ENCODE results near the gene GJA3. TPM values are rescaled to one million over a fixed set of nuclear protein-coding genes. Genes with fewer than 3 reads are reported as not detected.
A peak's percentile ranks its signal among the peaks of the same experiment; 100 is the strongest.

GJA3 gene
- 1.2 TPM for total RNA-seq

DNA sequence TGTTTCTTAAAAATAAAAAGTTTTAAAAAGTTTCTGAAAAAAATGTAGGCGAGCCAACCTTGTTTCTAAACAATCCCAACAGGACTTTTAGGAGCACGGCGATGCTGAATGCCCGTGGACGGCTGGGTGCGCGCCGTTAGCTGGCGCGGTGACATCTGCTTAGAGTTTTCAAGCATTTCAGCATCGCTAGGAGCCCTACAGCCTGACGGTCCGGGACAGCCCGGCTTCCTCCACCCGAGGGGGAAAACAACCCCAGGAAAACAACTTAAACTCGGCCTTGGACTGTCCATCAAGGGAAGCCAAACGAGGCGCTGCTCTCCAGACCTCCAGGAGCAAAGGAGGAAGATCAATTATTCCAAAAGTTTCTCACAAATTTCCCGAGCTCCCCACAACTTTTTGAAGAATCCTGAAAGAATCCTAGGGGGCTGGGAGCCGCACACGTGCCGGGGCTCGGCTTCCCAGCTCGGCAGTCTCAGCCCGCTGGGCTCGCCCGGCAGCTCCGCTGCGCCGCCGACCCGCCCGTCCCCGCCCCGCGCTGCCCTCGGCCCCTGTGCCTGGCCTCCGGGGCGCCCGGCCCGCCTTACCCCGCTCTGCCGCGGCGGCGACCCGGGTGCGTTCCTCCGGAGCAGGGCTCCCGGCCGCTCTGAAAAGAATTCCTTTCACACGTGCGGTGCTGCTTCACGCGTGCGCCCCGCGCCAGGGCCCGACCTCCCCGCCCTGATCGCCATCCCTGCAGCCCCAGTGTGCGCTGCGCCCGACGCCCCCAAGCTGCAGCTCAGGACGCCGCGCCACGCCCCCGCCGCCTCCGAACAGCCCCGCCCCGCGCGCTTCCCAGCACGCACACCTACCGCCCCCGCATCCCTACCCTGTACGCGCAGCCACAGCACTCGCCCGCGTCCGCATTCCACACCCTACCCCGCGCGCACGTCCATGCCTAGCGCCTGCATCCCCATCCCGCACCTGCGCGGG is at the start of gene GJA3:
Gene GJA3, minus strand, starts transcription at position 747 of the 969 bp plus-strand sequence. CDS start 17,764 bp downstream, outside the sequence.
- no peak for DNase-seq

DNA sequence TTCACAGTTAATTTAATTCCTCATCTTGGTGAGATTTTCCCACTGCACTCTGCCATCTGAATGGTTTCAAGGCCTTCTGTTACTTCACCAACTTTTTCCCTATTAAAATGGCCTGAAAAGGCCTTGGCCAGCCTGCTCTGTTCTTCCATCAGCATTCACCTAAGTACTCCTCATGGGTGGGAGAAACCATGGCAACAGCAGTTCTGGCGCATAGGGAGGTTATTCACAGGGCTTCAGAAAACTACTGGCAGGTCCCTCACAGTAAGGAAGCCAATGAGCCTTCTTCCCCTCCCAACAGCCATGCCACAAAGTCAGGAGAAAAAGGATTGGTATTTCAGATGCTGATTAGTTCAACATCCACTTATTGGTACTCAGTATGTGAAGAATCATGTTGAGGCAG is 49.1 kb upstream of the GJA3 start:
- no peak for DNase-seq

DNA sequence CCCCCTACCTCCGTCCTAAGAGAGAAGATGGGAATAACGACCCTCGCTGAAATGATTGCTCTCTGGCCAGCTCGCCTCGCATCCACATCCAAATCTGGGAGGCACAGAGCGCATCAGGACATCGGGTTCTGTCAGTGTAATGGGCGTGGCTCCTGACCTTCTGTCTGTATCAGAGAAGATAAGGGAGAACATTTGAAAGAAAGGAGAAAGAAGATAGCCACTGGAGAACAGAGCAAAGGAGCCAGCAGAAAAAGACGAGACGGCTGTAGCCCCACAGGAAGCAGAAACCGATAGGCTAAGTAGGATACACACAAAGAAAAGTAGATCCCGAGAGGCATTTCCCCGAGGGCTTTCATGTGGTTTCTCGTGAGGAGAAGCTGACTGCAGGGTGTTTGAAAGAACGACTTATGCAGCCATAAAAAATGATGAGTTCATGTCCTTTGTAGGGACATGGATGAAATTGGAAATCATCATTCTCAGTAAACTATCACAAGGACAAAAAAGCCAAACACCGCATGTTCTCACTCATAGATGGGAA is 45.9 kb upstream of the GJA3 start:
- DNase-seq: no peak

DNA sequence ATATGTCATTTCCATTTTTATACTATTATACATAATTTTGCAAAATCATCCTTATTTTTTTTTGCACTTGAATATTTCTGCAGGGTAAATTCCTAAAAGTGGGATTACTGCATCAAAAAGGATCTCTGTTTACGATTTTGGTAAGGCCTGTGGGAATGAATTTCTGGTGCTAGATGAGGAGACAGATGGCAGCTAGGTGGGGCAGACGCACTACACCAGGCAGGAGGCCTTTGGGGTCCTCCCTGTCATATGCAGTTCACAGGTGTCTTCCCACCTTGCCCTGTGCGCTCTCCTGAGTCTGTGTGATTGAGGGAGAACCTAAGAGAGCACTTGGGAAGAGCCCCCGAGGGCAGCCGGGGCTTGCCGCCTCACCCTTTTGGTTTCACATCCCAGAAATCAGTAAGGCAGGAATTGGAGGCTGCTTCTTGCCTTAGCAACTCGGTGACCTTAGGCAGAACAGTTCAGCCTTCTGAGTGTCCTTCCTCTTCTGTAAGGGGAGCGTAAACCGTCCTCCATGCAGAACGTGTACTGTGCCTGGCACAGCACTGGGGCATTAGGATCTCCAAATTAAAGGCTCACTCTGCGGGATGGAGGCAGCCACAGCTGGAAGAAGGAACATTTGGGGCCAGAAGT is 45.3 kb upstream of the GJA3 start:
- DNase-seq: no peak

DNA sequence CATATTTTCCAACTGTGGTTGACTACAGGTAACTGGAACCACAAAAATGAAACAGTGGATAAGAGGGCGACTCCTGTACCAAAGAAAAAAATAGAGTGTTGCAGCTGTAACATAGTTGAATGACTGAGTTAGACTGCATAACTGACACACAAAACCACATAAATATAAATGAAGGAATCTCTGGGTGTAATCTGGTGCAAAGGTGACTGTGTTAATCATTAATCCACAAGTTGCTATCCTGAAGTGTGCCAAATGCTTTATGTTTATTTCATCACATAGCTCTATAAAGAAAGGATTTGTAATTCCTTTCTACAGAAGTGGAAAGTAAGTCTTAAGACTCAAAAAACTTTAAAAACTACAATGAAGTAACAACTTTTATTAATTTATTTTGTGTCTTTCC is 37.9 kb upstream of the GJA3 start:
- no peak for DNase-seq

DNA sequence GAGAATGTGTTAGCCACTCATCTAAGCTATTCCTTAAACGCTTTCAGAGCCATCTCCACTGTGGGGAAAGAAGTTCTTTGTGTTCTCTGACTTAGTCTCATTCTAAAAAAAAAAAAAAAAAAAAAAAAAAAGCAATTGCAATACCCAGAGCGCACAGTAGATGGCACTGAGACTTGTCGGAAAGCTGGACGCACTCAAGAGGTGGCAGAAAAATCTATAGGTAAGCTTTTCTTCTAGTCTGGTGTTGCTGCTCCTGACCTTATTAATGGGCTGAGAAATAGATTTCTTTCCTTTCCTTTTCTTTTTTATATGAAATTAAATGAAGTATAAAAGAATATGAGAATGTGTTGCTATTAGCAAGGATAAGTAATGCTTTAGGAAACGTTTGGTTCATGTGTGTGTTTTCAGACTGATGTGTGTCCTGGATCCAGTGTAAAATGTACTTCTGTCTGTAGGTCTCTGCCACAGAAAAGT is 36.5 kb upstream of the GJA3 start:
- DNase-seq: peak; percentile 39

DNA sequence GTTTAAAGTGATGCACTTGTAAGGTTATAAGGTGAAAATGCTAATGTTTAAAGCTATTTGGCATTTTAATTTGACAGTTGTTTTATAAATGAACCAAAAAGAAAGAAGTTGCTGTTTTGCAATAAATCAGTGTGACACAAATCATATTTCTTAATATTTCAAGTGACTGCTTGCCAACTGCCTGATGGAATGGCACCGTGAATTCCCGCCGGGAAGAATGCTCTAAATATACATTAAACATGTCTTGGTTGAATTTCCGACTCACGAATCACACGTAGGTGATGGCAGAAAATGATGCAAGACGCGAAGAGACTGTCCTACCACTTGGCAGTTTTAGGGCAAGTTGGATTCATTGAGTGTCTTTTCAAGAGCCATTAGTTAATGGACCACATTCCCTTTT is 34.9 kb upstream of the GJA3 start:
- no peak for DNase-seq

DNA sequence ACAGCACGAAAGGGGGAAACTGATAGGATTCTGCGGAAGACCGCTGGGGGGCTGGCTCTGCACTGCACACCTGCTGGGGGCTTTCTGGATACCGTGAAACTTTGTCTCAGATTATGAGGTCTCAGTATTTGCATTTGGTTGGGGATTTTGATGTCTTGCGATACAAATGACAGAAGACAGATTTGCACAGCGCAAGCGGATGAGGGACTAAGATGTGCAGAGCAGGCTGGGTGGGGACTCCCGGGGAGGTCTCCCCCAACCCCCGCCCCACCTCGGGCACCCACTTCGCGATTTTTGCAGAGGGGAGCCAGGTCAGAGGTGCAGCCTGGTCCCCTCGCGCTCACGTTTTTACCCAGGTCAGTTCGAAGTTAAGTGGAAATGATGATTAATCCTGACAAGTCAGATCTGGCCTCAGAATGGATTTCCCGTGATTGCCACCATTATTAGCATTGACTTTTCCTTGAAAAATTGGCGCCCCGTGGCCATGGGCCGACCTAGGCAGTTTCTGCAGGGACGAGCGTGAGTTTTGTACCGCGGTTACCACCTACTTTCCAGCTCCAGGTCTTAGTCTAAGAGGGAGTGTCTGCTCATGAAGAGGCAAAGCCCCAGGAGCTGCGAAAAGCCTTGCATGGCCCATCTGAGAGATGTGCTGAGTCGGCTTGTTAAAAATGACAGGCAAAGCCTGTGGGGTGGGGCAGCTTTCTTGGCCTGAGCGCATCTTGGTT is 33.2 kb upstream of the GJA3 start:
- no peak for DNase-seq

DNA sequence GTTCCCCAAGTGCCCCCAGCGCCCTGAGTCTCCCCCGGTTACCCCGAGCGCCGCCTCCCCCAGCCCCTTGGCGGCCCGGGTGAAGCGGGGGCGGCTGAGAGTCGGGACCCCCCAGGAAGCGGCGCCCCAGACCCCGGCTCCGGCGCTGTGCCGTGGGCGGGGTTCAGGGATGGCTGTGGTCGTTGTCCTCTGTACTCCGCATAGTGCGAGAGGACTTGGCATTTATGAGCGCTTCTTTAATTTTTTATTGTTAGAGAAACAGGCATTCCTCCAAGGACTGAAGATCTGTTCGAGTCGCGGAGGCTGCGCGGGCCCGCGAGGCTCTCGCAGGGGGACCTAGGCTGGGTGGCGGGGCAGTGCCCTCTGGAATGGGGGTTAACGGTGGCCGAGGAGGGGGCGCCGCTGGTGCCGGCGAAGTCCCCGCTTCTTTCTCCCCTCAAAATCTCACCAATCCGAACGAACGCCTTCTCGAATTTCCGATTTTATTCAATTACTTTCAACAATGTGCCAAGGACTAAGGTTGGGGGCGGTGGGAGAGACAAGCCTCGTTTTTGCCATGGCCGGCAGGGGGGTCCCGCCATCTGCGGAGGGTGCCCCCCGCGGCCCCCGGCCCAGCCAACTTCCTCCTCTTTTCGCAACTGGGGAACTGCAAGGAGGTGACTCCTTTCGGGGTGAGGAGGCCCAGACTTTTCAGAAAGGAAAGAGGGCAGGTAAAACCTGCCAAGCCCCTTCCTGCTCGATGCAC is 32.5 kb upstream of the GJA3 start:
- DNase-seq: no peak

DNA sequence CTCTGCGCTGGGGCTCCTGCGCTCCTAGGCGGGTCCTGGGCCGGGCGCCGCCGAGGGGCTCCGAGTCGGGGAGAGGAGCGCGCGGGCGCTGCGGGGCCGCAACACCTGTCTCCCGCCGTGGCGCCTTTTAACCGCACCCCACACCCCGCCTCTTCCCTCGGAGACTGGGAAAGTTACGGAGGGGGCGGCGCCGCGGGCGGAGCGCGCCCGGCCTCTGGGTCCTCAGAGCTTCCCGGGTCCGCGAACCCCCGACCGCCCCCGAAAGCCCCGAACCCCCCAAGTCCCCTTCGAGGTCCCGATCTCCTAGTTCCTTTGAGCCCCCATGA is 31.9 kb upstream of the GJA3 start, which contains the start of gene GJB2:
Gene GJB2, minus strand, starts transcription at position 103 of the 326 bp plus-strand sequence. CDS start 3,357 bp downstream, outside the sequence.
- no peak for DNase-seq

DNA sequence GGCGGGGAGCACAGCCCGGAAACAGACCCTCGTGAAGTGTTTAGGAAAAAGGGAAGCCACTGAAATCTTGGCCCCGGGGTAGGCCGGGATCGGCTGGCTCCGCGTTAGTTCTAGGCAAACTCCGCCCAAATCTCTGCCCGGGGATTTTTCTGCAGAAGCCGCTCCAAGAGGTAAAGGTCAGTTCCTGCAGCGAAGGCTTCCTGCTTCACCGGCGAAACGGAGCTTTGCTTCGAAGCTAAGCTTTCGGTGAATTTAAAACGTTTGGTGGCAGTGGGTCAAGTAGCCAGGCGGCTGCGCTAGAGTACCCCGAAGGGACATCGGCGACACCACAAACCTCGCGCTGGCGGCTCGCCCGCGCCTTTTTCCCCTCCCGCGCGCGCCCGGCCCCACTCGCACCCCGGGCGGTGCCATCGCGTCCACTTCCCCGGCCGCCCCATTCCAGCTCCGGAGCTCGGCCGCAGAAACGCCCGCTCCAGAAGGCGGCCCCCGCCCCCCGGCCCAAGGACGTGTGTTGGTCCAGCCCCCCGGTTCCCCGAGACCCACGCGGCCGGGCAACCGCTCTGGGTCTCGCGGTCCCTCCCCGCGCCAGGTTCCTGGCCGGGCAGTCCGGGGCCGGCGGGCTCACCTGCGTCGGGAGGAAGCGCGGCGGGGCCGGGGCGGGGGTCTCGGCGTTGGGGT is 31.4 kb upstream of the GJA3 start:
- no peak for DNase-seq

DNA sequence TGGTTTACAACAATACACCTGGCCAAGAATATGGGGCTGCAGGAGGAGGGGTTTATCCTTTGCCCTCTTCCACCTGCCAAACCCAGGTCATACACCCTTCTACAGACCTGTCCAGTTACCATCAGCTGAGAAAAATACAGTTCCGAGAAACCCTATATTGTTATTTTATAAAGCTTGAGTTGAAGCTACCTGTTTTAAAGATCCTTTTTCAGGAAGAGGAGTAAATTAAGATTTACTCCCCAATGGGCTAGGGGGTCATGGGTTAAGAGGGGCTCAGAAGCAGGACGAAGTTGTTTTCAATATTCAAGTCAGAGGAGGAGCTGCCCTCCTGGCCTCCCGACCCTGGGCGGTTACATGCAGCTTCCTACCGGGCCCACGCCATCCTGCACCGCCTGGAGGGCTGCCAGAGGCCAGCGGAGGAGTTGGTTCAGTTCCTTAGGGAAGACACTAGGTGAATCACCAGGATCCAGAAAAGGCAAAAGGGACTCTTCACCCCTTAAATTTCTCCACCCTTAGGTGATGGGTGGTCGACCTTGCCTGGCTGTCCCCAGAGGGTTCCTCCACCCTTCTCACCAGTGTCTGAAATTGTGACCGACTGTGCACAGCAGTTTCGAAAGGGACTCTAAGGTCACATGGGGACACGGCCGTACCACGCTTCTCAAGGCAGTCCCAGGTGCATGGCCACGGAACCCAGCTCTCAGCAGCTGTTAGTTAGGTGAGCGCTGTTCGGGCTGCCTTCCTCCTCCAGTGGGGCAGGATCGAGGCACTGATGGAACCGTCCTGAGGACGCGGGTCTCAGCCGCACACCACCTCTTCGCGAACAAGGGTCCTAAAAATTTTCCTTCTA is 30.7 kb upstream of the GJA3 start:
- DNase-seq: no peak

DNA sequence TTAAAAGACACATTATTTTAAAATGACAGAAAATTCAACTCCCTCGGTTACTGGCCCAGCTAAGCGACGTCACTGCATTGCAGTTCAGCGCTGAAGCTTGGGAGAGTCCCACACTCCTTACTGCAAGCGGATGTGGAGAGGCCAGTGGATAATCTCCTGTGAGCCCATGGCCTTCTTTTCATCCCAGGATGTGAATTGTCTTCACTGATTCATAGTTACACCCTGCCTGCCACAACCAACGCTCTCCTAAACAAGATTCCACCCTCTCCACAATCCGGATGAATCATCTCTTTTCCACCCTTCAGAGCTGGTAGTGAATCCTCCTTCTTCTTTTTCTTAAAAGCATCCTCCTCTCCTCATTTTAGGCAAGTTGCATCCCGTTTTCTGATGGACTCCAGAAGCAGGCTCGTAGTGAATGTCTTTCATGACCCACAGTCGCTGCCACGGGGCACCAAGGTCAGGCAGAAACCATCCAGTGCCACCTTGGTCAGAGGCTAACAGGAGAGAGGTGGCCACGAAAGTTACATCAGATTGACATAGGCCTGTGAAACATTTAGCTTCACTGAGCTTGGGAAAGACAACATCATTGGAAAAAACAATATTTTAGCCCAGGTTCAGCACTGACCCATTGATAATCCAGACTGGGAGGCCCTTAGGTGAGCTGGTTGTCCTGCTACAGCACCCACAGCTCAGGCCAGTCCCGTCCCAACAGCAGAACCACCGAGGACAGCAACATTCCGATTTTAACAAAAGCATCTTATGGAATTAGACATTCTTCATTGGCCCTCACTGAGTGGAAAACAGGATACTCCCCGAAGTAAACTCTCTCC is 29.8 kb upstream of the GJA3 start:
- DNase-seq: no peak

DNA sequence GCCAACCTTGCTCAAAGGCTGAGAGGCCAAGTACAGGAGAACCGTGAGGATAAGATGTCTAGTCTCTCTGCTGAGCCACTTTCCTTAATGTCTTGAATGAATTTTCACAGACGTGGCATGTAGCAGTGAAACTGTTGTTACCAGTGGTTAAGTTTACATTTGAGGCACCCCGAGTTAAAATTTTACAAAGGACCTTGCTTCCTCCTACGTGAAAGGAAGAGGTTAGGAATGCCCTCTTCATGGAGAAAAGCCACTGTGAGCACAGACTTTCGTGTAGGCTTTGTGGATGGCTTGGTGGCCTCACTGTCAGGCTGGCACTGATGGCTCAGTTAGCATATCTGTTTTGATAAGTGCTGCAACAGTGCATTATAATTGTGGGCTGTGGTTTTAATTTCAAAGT is 29.2 kb upstream of the GJA3 start:
- DNase-seq: no peak

DNA sequence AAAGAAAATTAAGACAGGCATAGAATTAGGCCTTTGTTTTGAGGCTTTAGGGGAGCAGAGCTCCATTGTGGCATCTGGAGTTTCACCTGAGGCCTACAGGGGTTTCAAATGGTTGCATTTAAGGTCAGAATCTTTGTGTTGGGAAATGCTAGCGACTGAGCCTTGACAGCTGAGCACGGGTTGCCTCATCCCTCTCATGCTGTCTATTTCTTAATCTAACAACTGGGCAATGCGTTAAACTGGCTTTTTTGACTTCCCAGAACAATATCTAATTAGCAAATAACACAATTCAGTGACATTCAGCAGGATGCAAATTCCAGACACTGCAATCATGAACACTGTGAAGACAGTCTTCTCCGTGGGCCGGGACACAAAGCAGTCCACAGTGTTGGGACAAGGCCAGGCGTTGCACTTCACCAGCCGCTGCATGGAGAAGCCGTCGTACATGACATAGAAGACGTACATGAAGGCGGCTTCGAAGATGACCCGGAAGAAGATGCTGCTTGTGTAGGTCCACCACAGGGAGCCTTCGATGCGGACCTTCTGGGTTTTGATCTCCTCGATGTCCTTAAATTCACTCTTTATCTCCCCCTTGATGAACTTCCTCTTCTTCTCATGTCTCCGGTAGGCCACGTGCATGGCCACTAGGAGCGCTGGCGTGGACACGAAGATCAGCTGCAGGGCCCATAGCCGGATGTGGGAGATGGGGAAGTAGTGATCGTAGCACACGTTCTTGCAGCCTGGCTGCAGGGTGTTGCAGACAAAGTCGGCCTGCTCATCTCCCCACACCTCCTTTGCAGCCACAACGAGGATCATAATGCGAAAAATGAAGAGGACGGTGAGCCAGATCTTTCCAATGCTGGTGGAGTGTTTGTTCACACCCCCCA is 28.1 kb upstream of the GJA3 start:
- no peak for DNase-seq

DNA sequence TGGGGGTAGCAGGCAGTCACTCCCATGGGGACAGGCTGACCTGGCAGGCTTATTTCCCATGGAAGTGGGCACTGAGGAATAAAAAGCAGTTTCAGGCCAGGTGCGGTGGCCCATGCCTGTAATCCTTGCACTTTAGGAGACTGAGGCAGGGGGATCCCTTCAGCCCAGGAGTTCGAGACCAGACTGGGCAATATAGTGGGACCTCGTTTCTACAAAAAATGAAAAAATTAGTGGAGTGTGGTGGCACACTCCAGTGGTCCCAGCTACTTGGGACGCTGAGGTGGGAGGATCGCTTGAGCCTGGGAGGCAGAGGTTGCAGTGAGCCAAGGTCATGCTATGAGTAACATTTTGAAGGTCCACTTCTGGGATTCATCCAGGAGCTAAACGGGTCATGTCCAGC is 25.9 kb upstream of the GJA3 start:
- no peak for DNase-seq

DNA sequence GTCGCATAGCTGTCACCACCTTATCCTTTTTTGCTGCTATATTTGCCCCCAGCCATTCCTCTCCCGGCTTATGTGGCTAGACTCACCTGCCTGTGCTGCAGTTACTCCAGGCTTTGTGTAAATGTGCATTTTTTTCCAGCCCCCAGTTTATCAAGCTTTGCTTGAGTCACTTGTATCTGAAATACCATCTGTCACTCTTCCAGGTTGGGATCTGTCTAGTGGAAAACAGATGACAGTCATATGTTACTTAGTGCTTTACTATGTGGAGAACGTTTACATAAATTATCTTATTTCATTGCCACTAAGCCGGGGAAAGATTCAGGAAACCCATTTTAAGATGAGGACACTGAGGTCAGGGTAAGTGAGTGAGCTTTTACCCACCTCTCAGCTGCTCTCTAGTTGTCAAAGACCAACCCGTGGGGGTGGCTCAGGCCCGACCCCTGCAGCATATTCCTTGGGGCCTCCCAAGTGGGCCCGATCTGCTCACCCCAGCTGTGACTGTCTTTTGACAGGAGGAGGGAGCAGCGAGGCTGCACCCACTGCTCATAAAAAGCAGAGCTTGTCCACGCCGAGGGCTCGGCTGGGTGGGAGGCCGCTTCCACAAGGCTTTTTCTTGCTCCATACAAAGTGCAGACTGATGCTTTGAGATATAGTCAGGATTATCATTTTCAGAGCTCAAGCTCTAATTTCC is 24.7 kb upstream of the GJA3 start:
- no peak for DNase-seq

Measured in skin of body (tissue), 2 donors.